Ascending aorta (tissue), 2 donors: ENCODE data around the gene PLXND1. TPM values are rescaled to one million over a fixed set of nuclear protein-coding genes. Genes with fewer than 3 reads are reported as not detected.

Experiments used
- DNase-seq, 2 donors: peaks; one replicate each; pipeline ENCODE4 v3.0.0-alpha.2; 2019; ENCODE audit warnings: low spot score in 2 of 2
- H3K27ac ChIP-seq, 2 donors: fragments of 200-600 bp; sonication (generic); one replicate each; pipeline ENCODE4 v1.5.1; 2016 to 2017; ENCODE audit warnings: mild to moderate bottlenecking in 1 of 2
- H3K27me3 ChIP-seq: fragments of 200-600 bp; sonication (generic); one replicate; pipeline ENCODE4 v1.5.1; 2017
- H3K36me3 ChIP-seq, 2 donors: fragments of 200-600 bp; sonication (generic); one replicate each; pipeline ENCODE4 v1.5.1; 2016
- H3K4me1 ChIP-seq, 2 donors: fragments of 200-600 bp; sonication (generic); one replicate each; pipeline ENCODE4 v1.5.1; 2016 to 2017; ENCODE audit warnings: mild to moderate bottlenecking in 1 of 2
- H3K4me3 ChIP-seq, 2 donors: fragments of 200-600 bp; sonication (generic); one replicate each; pipeline ENCODE4 v1.5.1; 2016 to 2017; ENCODE audit warnings: mild to moderate bottlenecking in 1 of 2
- H3K9me3 ChIP-seq, 2 donors: fragments of 200-600 bp; sonication (generic); one replicate each; pipeline ENCODE4 v1.5.1; 2016
- CTCF ChIP-seq, 3 experiments: fragments of 200-600 bp in 2 of 3; fragments of 450-650 bp in 1 of 3; sonication (generic) in 2 of 3; IDR thresholded peaks; one replicate each; pipeline ENCODE4 v1.5.1; 2016 to 2019; ENCODE audit warnings: antibody characterized with exemption in 3 of 3, mild to moderate bottlenecking in 1 of 3, moderate library complexity in 1 of 3
- intact Hi-C: fragments of 100-400 bp; cut with DNase I; formaldehyde crosslinking; loops from one replicate; pipeline ENCODE4 v1.15.1; 2023
- total RNA-seq: library from RNA; depleted of rRNA; stranded (reverse); fragments of >200 nt; gene quantifications from one replicate; pipeline ENCODE4 v1.1.0, GENCODE V29; 2016

Gene PLXND1
- total RNA-seq, 1 donor from 2014 or later, result 407 TPM

GRCh38 chr3:129543156-129543790, 63.2 kb downstream of the PLXND1 start, which contains the start of gene H1-8:
Gene H1-8 (plus strand): TSS chr3:129543175. CDS start chr3:129543219, 44 bp downstream.
- no peaks in the 10 kb centered on the region for H3K36me3 ChIP-seq
- TF ChIP-seq CTCF (IDR thresholded peaks at IDR 0.05), result no peak
- H3K9me3 ChIP-seq, result no peaks in the 10 kb centered on the region
- DNase-seq, result no peak
- H3K27ac ChIP-seq, result no peak within 1 kb of the TSS
- H3K4me1 ChIP-seq, result no peaks in the 10 kb centered on the region
- intact Hi-C loops, result no loop called here
- H3K4me3 ChIP-seq, result no peak within 1 kb of the TSS
- H3K27me3 ChIP-seq, result no peaks in the 10 kb centered on the region

DNA sequence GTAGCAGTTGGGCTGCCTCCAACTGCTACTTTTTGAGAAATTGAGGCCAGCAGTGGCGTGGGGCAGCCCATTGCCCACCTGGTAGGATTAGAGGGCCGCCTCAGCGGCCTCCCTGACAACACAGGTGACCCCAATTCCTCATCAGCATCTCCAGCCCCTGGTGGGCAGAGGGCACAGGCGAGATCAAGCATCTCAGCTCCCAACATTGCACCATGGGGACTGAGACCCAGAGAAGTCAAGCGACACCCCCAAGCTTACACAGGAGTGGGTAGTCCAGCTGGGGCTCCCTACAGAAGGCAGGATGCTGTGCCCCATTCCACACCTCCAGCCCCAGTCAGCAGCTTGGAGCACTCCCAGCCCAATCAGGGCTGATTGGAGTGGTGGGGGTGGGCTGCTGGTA, 63.7 kb downstream of the PLXND1 start:
- intact Hi-C loops, result no loop called here
- Histone ChIP-seq H3K9me3 (no peaks in the 10 kb centered on the region), H3K36me3 (no peaks in the 10 kb centered on the region), H3K4me1 (no peaks in the 10 kb centered on the region), H3K27ac (no peak overlapping the region), H3K27me3 (no peaks in the 10 kb centered on the region), H3K4me3 (no peak overlapping the region)
- DNase-seq, result no peak
- TF ChIP-seq CTCF (IDR thresholded peaks at IDR 0.05), result no peak

DNA sequence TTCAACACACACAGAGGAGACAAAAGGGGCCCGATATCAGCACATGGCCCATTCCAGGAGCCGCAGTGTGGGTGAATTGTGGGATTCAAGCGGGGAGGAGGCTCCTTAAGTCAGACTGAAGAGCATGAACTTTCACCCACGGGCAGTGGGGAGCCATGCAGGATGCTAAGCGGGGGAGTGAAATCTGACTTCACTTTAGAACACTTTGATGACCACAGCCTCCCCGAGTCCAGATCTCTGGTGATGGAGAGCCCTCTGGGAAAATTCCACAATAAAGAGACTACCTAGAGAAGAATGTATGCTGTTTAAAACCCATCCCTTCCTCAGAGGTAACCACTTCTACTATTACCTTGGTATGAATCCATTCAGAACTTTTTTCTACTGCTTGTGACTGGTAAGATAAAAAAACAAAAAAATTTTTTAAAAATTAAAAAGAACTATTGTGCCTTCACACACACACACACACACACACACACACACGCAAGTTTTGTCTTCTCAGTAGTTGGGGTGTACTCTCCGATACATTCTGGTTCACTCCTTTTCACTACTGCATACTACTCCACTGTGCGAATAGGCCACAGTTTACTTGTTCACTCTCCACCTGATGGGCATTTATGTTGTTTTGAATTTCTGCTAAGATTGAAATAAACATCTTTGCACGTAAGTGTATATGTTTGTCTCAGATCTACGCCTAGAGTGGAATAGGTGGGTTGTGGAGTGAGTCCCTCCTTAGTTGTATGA, 65.5 kb downstream of the PLXND1 start:
- Histone ChIP-seq H3K4me1 (no peaks in the 10 kb centered on the region), H3K27ac (no peak overlapping the region), H3K9me3 (no peaks in the 10 kb centered on the region), H3K36me3 (no peaks in the 10 kb centered on the region), H3K4me3 (no peak overlapping the region), H3K27me3 (no peaks in the 10 kb centered on the region)
- TF ChIP-seq CTCF (IDR thresholded peaks at IDR 0.05), result no peak
- DNase-seq, result no peak
- intact Hi-C loops, result no loop called here

GRCh38 chr3:129539206-129539605, 67.3 kb downstream of the PLXND1 start:
- intact Hi-C loops, result no loop called here
- Histone ChIP-seq H3K36me3 (no peaks in the 10 kb centered on the region), H3K4me1 (no peaks in the 10 kb centered on the region), H3K27me3 (no peaks in the 10 kb centered on the region), H3K27ac (no peak overlapping the region), H3K4me3 (no peak overlapping the region), H3K9me3 (no peaks in the 10 kb centered on the region)
- no peak for TF ChIP-seq CTCF (IDR thresholded peaks at IDR 0.05)
- no peak for DNase-seq

DNA sequence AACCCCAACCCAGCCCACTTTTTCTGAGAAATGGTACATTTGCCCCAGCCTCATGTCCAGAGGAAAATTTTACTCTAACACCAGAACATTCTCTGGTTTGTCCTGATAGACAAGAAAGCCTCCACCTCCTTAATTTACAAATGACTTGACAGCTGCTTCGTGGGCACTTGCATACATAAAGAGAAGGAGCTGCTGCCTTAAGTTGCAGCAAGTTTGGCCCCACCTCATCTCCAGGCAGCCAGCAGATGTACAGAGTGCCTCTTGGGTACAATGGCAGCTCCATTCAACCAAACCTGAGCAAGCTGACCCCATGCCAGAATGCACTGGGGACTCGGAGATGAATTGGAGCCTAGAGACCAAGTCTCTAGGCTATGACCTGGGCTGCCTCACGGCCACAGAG, 69.7 kb downstream of the PLXND1 start:
- Histone ChIP-seq H3K9me3 (no peaks in the 10 kb centered on the region), H3K27me3 (no peaks in the 10 kb centered on the region)
- no peak for DNase-seq

More for the DNA sequence above, 69.7 kb downstream of the PLXND1 start:
- H3K27ac ChIP-seq, result no peak overlapping the region
- intact Hi-C loops, result no loop called here
- H3K4me3 ChIP-seq, result no peak overlapping the region
- TF ChIP-seq CTCF (IDR thresholded peaks at IDR 0.05), result no peak
- H3K36me3 ChIP-seq, result no peaks in the 10 kb centered on the region
- H3K4me1 ChIP-seq, result no peaks in the 10 kb centered on the region
